HepG2 (cell line): ENCODE measurements around the gene UST.

Source experiments
- FOXP1 ChIP-seq, 2 experiments: fragments of 450-650 bp in 1 of 2; IDR thresholded peaks; 2 replicates each; pipeline ENCODE4 v1.6.1; 2017 to 2018; ENCODE audit warnings: antibody characterized with exemption in 1 of 2
- GTF2F1 ChIP-seq: fragments of 150-350 bp; IDR thresholded peaks from 2 replicates; pipeline ENCODE4 v1.6.1; 2014; ENCODE audit warnings: low read length
- PLSCR1 ChIP-seq: sonication (generic); formaldehyde crosslinking; IDR thresholded peaks from 2 replicates; pipeline ENCODE4 v1.5.0; 2020; ENCODE audit warnings: missing genetic modification reagents, mild to moderate bottlenecking, borderline replicate concordance
- ZBTB25 ChIP-seq: IDR thresholded peaks from 2 replicates; pipeline ENCODE4 v1.6.1; 2018; ENCODE audit warnings: missing genetic modification reagents
- ZNF282 ChIP-seq: fragments of 450-650 bp; IDR thresholded peaks from 2 replicates; pipeline ENCODE4 v1.6.1; 2018; ENCODE audit not compliant: partially characterized antibody

DNA sequence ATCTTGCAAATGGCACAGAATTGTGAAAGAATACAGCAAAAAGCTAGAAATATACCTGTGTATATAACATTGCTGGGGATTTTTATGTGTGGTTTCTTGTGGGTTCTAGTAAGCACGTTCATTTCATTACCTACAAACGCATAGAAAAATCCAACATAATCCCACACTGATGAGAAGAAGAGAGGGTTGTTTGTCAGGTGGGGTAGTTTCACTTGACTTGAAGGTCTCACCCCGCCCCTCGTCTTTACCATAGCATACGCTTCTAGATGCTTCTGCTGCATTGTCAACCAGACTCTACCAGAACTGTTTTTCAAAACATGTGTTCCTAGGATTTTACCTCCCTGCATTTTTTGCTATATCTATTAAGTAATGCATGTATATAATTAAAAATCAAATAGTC is 286.6 kb downstream of the UST start:
- TF ChIP-seq GTF2F1 (no peak), PLSCR1 (CRISPR knock-in tag) (no peak), FOXP1 (IDR thresholded peaks at IDR 0.05) (no peak), FOXP1 (CRISPR knock-in tag; IDR thresholded peaks at IDR 0.05) (no peak), ZNF282 (no peak), ZBTB25 (CRISPR knock-in tag) (no peak)
